Activated naive CD8-positive, alpha-beta T cell treated with anti-CD3 and anti-CD28 coated beads, Interleukin-2, amount 50 U/mL, for 16 hours (primary cell): ENCODE data around the gene SLBP.

Source experiments
- DNase-seq: peaks from one replicate; pipeline ENCODE4 v3.0.0-alpha.2; 2020; ENCODE audit warnings: low read depth, low spot score

Gene SLBP

DNA sequence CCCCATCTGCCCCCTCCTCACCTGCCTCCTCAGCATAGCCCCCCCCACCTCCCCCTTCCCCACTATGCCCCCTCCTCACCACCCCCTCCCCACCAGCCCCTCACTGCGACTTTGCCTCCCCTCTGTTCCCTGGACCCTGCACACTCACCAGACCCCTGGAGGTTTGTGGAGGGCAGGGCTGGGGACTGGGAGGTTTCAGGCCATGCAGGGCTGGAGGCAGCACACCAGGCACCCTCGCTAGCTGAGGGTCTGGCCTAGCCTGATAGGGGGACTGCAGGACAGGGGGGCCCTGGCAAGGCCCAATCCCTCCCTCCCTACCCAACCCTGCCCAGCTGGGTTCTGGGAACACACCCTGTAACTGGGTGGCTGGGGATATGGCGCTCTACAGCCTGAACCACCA is 37.3 kb upstream of the SLBP start:
- DNase-seq = no peak

DNA sequence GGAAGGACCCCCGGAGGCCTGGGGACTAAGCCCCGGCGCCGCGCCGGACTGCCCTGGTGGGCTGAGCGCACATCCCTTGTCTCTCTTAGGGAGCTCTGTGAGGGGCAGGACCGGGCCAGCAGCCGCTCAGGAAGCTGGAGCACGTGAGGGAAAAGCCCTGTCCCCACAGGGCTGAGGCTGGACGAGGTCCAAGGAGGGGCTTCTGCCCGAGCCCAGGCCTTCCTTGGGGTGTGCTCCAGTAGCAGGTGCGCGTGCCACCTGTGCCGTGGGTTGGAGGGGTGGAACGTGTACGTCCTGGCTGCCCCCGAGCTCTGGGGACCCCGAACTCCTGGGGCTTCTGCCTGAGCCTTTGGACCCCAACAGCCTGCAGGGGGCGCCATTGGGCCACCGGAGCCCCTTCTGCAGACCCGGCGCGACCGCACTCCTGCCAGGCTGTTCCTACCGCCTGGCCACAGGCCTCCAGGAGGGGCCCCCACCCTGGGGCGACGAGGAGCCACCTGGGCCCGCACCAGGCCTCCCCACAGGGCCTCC is 36.4 kb upstream of the SLBP start:
- peak; percentile 63 for DNase-seq

- DNase-seq = no peak
Measured at GRCh38 chr4:1747603-1747967, 35.5 kb upstream of the SLBP start.

DNA sequence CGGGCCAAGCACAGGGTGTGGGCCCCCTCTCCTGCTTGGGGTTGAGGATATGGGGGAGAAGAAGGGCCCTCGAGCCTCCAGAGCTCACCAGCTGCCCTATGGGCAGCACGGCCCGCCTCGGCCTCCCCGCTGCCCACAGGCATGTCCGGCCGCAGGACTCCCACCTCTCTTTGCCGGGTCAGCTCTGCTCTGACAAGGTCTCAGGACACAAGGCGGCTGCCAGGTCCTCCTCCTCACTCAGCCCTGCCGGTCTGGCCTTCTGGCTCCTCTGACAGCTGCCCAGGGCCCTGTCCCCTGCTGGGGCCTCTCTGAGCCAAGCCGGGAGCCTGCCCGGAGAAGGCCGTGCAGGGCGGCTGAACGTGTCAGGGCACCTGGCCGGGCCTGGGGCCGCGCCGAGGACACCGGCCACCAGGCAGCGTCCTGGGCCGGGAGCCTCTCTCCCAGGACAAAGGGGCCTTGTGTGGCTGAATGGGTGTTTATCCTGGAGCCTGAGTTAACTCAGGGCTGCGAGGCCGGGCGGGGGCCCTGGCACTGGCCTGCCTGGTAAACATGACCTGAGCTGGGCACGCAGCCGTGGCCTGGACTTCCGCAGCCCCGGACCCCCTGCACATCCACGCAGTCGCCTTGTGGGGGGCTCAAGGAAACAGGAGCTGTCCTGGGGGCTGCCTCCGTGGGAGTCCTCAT is 34.9 kb upstream of the SLBP start:
- no peak for DNase-seq

DNA sequence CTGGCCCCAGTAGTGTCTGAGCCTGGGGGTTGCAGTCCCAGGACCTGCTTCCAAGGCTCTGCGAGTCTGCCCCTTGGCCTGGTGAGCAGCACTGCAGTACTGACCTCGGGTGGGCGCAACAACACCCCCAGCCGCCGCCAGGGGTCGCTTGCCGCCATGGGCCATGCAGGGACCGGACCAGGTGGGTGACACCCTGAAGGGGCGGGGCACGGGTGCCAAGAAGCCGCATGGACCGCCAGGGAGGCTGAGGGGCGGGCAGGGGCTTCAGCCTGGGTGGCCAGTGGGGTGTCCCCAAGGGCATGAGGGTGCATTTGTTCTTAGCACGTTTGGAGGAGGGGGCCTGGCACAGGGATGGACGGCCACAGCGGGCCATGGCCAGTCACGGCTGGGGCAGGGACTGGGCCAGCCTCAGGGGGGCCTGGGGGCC is 34.2 kb upstream of the SLBP start:
- peak; percentile 80 for DNase-seq

DNA sequence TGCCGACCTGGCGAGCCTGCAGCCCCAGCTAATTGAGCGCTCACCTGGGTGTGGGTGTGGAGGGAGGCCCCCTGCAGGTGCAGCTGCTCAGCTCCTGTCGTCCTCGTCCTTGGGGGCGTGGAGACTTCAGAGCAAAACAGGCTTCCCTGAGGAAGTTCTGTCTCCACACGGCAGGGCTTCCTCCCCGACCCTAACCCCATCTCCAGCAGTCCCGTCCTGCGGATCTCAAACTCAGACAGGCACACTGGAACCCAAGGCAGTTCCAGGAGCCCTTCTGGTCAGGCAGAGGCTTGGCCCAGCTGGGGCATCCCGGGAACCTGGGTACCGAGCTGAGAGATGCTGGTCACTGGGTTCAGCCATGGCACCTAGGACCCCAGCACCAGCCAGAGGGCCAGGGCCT is 33.6 kb upstream of the SLBP start:
- no peak for DNase-seq

DNA sequence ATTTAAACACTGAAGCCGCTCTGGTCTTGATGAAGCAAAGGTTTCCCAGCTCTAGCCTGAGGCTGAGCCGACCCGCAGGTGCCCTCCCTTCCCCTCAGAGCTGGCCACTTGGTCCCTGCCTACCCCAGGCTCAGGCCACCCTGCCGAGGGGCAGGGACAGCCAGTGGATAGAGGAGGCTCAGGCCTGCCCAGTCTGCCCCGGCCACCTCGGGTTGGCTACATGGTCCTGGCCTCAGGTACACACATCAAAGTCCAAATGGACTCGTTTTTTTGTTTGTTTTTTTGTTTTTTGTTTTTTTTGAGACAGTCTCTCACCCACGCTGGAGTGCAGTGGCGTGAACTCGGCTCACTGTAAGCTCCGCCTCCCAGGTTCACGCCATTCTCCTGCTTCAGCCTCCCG is 33.0 kb upstream of the SLBP start:
- DNase-seq = no peak

DNA sequence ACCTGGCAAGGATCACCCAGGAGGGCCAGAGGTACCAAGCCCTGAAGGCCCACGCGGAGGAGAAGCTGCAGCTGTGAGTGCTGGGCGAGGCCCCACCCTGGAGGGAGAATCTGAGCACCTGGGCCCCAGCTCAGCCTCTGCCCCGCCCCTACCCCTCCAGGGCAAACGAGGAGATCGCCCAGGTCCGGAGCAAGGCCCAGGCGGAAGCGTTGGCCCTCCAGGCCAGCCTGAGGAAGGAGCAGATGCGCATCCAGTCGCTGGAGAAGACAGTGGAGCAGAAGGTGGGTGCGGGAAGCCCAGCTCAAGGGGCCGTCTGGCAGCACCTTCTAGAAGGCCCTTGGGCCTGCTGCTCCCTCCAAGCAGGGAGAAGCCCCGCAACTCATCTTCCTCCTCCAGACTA is 32.4 kb upstream of the SLBP start:
- DNase-seq = no peak

- no peak for DNase-seq
Measured at GRCh38 chr4:1743975-1744374, 31.9 kb upstream of the SLBP start.

GRCh38 chr4:1743551-1743950 is 31.4 kb upstream of the SLBP start:
- no peak for DNase-seq

DNA sequence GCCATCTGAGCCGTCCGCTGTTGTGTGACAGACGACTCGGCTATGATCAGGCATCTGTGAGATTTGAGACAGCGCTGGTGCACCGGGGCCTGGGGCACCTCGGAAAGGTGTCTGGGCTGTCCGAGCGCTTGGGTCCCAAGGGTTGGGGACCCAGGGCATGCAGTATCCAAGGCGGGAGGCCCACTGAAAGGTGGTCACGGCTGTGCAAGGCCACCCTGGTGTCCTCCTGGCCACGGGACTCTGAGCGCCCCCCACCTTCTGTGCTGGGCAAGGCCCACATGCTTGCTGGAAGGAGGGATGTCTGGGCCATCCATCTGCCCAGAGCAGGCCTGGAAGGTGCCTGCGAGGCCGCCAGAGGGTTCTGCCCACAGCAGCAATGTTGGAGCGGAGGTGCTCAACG is 29.1 kb upstream of the SLBP start:
- no peak for DNase-seq

- DNase-seq = no peak
Measured at GRCh38 chr4:1740021-1740545, 28.0 kb upstream of the SLBP start.

GRCh38 chr4:1739358-1739757 is 27.2 kb upstream of the SLBP start:
- no peak for DNase-seq

GRCh38 chr4:1738410-1738809 is 26.3 kb upstream of the SLBP start:
- DNase-seq = no peak

- DNase-seq = no peak
Measured at GRCh38 chr4:1737666-1738065, 25.5 kb upstream of the SLBP start.

GRCh38 chr4:1736812-1737211 is 24.7 kb upstream of the SLBP start:
- DNase-seq = no peak

GRCh38 chr4:1735215-1735614 is 23.1 kb upstream of the SLBP start:
- DNase-seq = no peak

DNA sequence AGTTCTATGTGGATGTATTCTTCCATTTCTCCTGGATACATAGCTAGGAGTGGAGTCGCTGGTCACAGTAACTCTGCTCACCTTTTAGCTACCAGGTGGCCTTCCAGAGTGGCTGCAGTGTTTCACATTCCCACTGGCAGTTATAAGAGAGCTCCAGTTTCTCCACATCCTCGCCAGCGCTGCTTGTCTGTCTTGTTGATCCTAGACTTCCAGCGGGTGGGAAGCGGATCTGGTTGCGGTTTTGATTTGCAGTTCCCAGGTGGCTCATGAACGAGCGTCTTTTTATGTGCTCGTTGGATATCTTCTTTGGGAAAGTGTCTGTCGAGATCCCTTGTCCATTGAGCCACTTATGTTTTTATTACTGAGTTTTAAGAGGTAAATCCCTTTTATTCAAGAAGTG is 20.8 kb upstream of the SLBP start:
- no peak for DNase-seq

DNA sequence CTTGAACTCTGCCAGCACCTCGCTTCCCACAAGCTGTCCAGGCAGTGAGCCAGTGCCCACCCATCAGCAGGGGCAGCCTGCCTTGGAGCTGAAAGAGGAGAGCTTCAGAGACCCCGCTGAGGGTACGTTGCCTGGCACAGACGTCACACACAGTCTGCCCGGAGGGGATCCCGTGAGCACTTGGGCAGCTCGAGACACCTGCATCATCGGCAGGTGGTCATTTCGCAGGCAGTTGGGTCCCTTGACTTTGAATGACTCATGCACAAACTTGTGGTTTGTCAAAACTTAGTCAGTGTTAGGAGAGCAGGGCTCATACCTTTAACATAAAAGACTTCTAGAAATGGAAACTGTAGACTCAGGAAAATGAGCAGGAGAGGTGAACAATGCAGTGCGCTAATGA is 19.1 kb upstream of the SLBP start:
- DNase-seq = no peak

DNA sequence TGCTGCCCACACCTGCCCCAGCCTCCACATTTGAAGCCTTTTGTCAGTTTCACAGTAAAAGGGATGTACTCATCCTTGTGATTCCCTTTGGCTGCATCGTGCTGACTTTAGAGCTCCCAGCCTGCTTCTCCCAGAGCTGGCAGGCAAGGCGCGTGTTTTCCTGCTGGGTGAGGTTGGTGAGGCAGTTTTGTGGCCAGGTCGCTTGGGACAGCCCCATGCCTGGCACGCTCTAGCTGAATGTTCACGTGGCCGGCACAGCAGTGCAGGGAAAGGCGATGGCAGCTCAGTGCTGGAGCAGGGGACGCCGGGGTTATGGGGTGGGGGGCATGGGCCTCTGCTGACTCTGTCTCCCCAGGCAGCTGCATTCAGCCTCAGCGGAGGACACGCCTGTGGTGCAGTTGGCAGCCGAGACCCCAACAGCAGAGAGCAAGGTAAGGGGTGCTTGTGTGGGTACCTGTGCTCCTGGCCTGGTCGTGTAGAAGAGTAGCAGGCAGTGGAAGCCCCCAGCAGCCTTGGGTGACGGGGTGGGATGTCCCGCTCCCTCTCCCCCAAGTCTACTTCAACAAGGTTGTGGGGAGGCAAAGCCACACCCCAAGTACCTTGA is 18.5 kb upstream of the SLBP start:
- no peak for DNase-seq

DNA sequence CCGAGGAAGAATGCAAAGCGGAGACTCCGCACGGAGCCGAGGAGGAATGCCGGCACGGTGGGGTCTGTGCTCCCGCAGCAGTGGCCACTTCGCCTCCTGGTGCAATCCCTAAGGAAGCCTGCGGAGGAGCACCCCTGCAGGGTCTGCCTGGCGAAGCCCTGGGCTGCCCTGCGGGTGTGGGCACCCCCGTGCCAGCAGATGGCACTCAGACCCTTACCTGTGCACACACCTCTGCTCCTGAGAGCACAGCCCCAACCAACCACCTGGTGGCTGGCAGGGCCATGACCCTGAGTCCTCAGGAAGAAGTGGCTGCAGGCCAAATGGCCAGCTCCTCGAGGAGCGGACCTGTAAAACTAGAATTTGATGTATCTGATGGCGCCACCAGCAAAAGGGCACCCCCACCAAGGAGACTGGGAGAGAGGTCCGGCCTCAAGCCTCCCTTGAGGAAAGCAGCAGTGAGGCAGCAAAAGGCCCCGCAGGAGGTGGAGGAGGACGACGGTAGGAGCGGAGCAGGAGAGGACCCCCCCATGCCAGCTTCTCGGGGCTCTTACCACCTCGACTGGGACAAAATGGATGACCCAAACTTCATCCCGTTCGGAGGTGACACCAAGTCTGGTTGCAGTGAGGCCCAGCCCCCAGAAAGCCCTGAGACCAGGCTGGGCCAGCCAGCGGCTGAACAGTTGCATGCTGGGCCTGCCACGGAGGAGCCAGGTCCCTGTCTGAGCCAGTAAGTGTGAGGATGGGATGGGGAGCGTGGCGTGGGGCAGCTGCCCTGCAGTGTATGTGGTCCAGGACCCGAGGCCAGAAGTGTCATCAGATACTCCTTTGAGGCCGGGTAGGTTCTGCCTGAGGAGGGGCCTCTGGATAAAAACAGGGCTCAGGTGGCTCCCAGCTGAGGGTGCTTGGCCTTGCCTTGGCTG is 16.2 kb upstream of the SLBP start:
- no peak for DNase-seq
